Prostate gland (tissue), 2 donors: Measurements from ENCODE around the gene CCL14. TPM values are rescaled to one million over a fixed set of nuclear protein-coding genes. Genes with fewer than 3 reads are reported as not detected.
"Not testable (repeated sequence)": the region's sequence is repeated elsewhere in the genome, so short reads cannot be mapped to it uniquely, and the experiment has no call there.

ENCODE experiments used
- DNase-seq: peaks from one replicate; pipeline ENCODE4 v3.0.0-alpha.2; 2019; ENCODE audit warnings: low spot score
- H3K27ac ChIP-seq, 2 donors: fragments of 200-600 bp; sonication (generic); 2 replicates each; pipeline ENCODE4 v1.5.1; 2017 to 2019
- H3K27me3 ChIP-seq: fragments of 200-600 bp; sonication (generic); replicated peaks from 2 replicates; pipeline ENCODE4 v1.5.1; 2019; ENCODE audit not compliant: insufficient read depth
- H3K36me3 ChIP-seq, 2 donors: fragments of 200-600 bp; sonication (generic); 1 replicate in 1 of 2; 2 replicates in 1 of 2; pipeline versions ENCODE4 v1.5.1 to v1.8.1; 2017 to 2019
- H3K4me1 ChIP-seq: fragments of 200-600 bp; sonication (generic); replicated peaks from 2 replicates; pipeline ENCODE4 v1.5.1; 2019
- H3K4me3 ChIP-seq, 2 donors: fragments of 200-600 bp; sonication (generic); 2 replicates each; pipeline ENCODE4 v1.5.1; 2017 to 2019
- H3K9me3 ChIP-seq: fragments of 200-600 bp; sonication (generic); 2 replicates; pipeline ENCODE4 v1.5.1; 2017
- POLR2A ChIP-seq: fragments of 450-650 bp; IDR thresholded peaks from one replicate; pipeline ENCODE4 v1.6.1; 2016; ENCODE audit warnings: antibody characterized with exemption, mild to moderate bottlenecking
- POLR2AphosphoS5 ChIP-seq: sonication (generic); formaldehyde crosslinking; IDR thresholded peaks from one replicate; pipeline ENCODE4 v1.6.1; 2017; ENCODE audit warnings: antibody characterized with exemption
- WGBS: methylation state at CpG from one replicate; pipeline ENCODE4 v1.1.5; 2018; 5-methylcytosine and 5-hydroxymethylcytosine counted together
- intact Hi-C: fragments of 100-400 bp; cut with DNase I; formaldehyde crosslinking; loops from one replicate; pipeline ENCODE4 v1.14.2; 2022
- total RNA-seq, 2 donors: library from RNA; depleted of rRNA; stranded (reverse); fragments of >200 nt; gene quantifications; one replicate each; pipeline ENCODE4 v1.1.0, GENCODE V29; 2016
- TF ChIP-seq, protein P1 (sequence below), 4 experiments: fragments of 200-600 bp in 2 of 4; fragments of 450-650 bp in 2 of 4; sonication (generic) in 2 of 4; IDR thresholded peaks; 1 replicate in 3 of 4; 2 replicates in 1 of 4; pipeline ENCODE4 v1.5.1; 2016 to 2019; ENCODE audit warnings: antibody characterized with exemption in 4 of 4, mild to moderate bottlenecking in 2 of 4, moderate library complexity in 2 of 4

The CCL14 gene
- total RNA-seq, 2 donors from 2014 or later = 19.9 to 28.0 TPM

DNA sequence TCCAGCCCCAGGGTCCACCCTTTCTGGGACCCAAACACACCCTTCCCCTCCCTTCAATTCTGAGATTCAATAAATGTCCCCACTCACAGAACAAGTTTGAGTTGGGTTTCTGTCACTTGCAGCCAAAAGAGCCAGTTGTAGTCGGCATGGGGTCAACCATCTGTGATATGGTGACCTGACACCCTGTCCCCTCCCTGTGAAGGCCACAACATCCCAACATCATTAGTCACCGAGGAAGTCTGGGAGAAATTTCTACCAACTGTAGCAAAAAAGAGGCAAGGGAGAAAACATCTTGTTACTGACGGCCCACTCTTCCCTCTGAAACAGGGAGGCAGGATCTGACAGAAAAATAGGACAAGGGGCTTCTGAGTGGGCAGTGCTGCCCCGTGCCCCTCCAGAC, 42.4 kb downstream of the CCL14 start:
- no peak for DNase-seq
- 92% methylated on average over 4 of the region's 4 CpGs for WGBS
- no peaks in the 10 kb centered on the region for H3K4me1 ChIP-seq

DNA sequence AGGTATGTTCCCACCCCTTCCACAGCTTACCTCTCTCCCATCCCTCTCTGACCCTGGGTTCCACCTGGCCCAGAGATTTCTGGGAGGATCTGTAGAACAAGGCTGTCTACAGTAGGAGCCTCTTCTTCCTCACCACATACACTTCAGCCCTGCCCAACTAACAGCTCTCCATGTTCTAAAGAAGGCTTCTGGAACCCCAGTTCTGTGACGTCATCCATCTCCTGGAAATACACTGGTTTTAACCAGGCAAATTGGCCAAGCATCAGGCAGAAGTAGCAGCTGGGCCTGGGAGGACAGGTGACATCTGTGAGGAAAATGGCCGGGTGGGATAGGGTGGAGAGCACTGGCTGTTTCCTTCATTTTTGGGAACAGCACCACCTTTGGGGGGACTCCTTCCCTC, 43.0 kb downstream of the CCL14 start, which contains the start of gene LYZL6:
LYZL6 (minus strand) TSS at position 177 of the 400 bp plus-strand sequence. CDS start 4,357 bp downstream, outside the sequence.
- no peaks in the 10 kb centered on the region for H3K9me3 ChIP-seq
- WGBS = 67% methylated on average over 2 of the region's 2 CpGs
- no peak within 1 kb of the TSS for H3K4me3 ChIP-seq
- TF ChIP-seq POLR2A (no peak), POLR2AphosphoS5 (no peak)
- TF ChIP-seq, protein P1, sequence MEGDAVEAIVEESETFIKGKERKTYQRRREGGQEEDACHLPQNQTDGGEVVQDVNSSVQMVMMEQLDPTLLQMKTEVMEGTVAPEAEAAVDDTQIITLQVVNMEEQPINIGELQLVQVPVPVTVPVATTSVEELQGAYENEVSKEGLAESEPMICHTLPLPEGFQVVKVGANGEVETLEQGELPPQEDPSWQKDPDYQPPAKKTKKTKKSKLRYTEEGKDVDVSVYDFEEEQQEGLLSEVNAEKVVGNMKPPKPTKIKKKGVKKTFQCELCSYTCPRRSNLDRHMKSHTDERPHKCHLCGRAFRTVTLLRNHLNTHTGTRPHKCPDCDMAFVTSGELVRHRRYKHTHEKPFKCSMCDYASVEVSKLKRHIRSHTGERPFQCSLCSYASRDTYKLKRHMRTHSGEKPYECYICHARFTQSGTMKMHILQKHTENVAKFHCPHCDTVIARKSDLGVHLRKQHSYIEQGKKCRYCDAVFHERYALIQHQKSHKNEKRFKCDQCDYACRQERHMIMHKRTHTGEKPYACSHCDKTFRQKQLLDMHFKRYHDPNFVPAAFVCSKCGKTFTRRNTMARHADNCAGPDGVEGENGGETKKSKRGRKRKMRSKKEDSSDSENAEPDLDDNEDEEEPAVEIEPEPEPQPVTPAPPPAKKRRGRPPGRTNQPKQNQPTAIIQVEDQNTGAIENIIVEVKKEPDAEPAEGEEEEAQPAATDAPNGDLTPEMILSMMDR (IDR thresholded peaks at IDR 0.05) = no peak
- no peaks in the 10 kb centered on the region for H3K27me3 ChIP-seq
- H3K36me3 ChIP-seq = no peaks in the 10 kb centered on the region
- no peak for DNase-seq
- H3K4me1 ChIP-seq = no peaks in the 10 kb centered on the region
- intact Hi-C loops = no loop called here
- no peak within 1 kb of the TSS for H3K27ac ChIP-seq

More for the DNA sequence above, 42.4 kb downstream of the CCL14 start:
- Histone ChIP-seq H3K9me3 (no peaks in the 10 kb centered on the region), H3K27ac (no peak overlapping the region), H3K27me3 (no peaks in the 10 kb centered on the region), H3K36me3 (no peaks in the 10 kb centered on the region), H3K4me3 (no peak overlapping the region)
- TF ChIP-seq, protein P1 (IDR thresholded peaks at IDR 0.05) = no peak
- no peak for TF ChIP-seq POLR2A
- intact Hi-C loops = no loop called here

GRCh38 chr17:35942588-35943186, 43.8 kb downstream of the CCL14 start:
- no peak for DNase-seq
- no peaks in the 10 kb centered on the region for H3K4me1 ChIP-seq
- TF ChIP-seq POLR2A = no peak
- TF ChIP-seq POLR2AphosphoS5 = no peak
- TF ChIP-seq, protein P1 (IDR thresholded peaks at IDR 0.05) = no peak
- H3K9me3 ChIP-seq = no peaks in the 10 kb centered on the region
- no peaks in the 10 kb centered on the region for H3K36me3 ChIP-seq
- no peaks in the 10 kb centered on the region for H3K27me3 ChIP-seq
- no peak overlapping the region for H3K4me3 ChIP-seq
- H3K27ac ChIP-seq = no peak overlapping the region
- WGBS = 28% methylated on average over 9 of the region's 9 CpGs
- intact Hi-C loops = no loop called here

GRCh38 chr17:35938492-35938891, 48.0 kb downstream of the CCL14 start:
- H3K9me3 ChIP-seq, H3K27ac ChIP-seq, H3K4me3 ChIP-seq, H3K27me3 ChIP-seq, H3K4me1 ChIP-seq, H3K36me3 ChIP-seq, intact Hi-C loops, DNase-seq: not testable (repeated sequence)
- 94% methylated on average over 3 of the region's 3 CpGs for WGBS

DNA sequence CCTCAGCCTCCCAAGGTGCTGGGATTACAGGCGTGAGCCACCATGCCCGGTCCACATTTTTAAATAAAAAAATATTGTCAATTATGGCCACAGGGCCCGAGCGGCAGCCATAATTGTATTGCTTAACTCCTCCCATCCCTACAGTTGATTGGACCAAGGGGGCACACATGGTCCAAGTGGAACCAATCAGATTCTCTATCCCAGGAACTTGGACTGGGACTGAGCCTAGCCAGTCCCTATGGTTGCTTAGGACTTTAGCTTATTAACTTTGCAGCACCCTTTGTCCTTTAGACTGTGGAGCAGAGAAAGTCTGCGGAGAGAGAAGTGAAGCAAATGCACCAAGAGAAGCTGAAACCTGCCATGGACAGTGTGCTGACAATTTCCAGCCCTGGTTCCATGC, 50.5 kb downstream of the CCL14 start:
- WGBS = 91% methylated on average over 5 of the region's 5 CpGs
- no peak overlapping the region for H3K4me3 ChIP-seq
- no peak for TF ChIP-seq POLR2A
- TF ChIP-seq, protein P1 (IDR thresholded peaks at IDR 0.05) = no peak
- TF ChIP-seq POLR2AphosphoS5 = no peak
- intact Hi-C loops = no loop called here
- DNase-seq = no peak
- H3K27me3 ChIP-seq = no peaks in the 10 kb centered on the region
- H3K9me3 ChIP-seq = no peaks in the 10 kb centered on the region
- no peak overlapping the region for H3K27ac ChIP-seq
- no peaks in the 10 kb centered on the region for H3K4me1 ChIP-seq
- no peaks in the 10 kb centered on the region for H3K36me3 ChIP-seq
